ENCODE results near the gene KIF3A.

- no peak for TF ChIP-seq EZH2 (IDR thresholded peaks at IDR 0.05; ENCODE audit: borderline replicate concordance, low read depth, low read length, severe bottlenecking)
- peak; percentile 42 for TF ChIP-seq CTCF (IDR thresholded peaks at IDR 0.05; ENCODE audit: borderline replicate concordance, extremely low read depth, low read length, poor library complexity, severe bottlenecking)
These were observed 22.7 kb downstream of the KIF3A start for GRCh38 chr5:132714456-132715307.
